ENCODE data around the gene TCIRG1. TPM values are rescaled to one million over a fixed set of nuclear protein-coding genes. Genes with fewer than 3 reads are reported as not detected.

TCIRG1 gene
- total and polyA plus RNA-seq, 2 of the 13 experiments (the other 11 are each of a cell fraction or from before 2014, with no cell fraction given), result 48.0 to 69.6 TPM

- TF ChIP-seq REST (IDR thresholded peaks at IDR 0.05; ENCODE audit: borderline replicate concordance in 1 of 2, low read depth in 1 of 2, low read length in 2 of 2) (no peak), SOX6 (IDR thresholded peaks at IDR 0.05) (no peak), SOX6 (CRISPR knock-in tag; IDR thresholded peaks at IDR 0.05) (no peak), ZNF484 (CRISPR knock-in tag; IDR thresholded peaks at IDR 0.05; ENCODE audit: borderline replicate concordance, low read depth) (no peak), NR2F6 (IDR thresholded peaks at IDR 0.05) (no peak), NR2F6 (CRISPR knock-in tag; IDR thresholded peaks at IDR 0.05) (peak; percentile 44), FOXC1 (CRISPR knock-in tag; IDR thresholded peaks at IDR 0.05; ENCODE audit: borderline replicate concordance) (0 out of 2 replicates have a peak, but pooled peaks have one; percentile 38), TAF15 (IDR thresholded peaks at IDR 0.05; ENCODE audit: low read depth, low read length, poor library complexity, severe bottlenecking) (peak; percentile 23), POLR2G (IDR thresholded peaks at IDR 0.05; ENCODE audit: low read depth, low read length) (peak; percentile 64), CHD4 (IDR thresholded peaks at IDR 0.05; ENCODE audit: borderline replicate concordance, low read length) (no peak), CREM (IDR thresholded peaks at IDR 0.05) (no peak), CREM (CRISPR knock-in tag; IDR thresholded peaks at IDR 0.05) (no peak), ZNF720 (CRISPR knock-in tag; IDR thresholded peaks at IDR 0.05) (no peak), NFE2L2 (IDR thresholded peaks at IDR 0.05; ENCODE audit: low read length) (no peak), ZNF260 (CRISPR knock-in tag; IDR thresholded peaks at IDR 0.05; ENCODE audit: borderline replicate concordance, low read depth) (no peak), ZFP37 (CRISPR knock-in tag; IDR thresholded peaks at IDR 0.05; ENCODE audit: borderline replicate concordance) (no peak), SOX5 (CRISPR knock-in tag; IDR thresholded peaks at IDR 0.05; ENCODE audit: borderline replicate concordance) (no peak), WIZ (CRISPR knock-in tag; IDR thresholded peaks at IDR 0.05) (no peak), KDM1A (CRISPR knock-in tag; IDR thresholded peaks at IDR 0.05) (no peak), ZNF20 (CRISPR knock-in tag; IDR thresholded peaks at IDR 0.05) (no peak), ASH2L (IDR thresholded peaks at IDR 0.05; ENCODE audit: insufficient read length, low read depth, low read length) (no peak), MLXIP (CRISPR knock-in tag; IDR thresholded peaks at IDR 0.05; ENCODE audit: borderline replicate concordance) (no peak), SYNCRIP (IDR thresholded peaks at IDR 0.05; ENCODE audit: insufficient read depth, low read depth, low read length) (no peak)
- TF ChIP-seq, protein P1, sequence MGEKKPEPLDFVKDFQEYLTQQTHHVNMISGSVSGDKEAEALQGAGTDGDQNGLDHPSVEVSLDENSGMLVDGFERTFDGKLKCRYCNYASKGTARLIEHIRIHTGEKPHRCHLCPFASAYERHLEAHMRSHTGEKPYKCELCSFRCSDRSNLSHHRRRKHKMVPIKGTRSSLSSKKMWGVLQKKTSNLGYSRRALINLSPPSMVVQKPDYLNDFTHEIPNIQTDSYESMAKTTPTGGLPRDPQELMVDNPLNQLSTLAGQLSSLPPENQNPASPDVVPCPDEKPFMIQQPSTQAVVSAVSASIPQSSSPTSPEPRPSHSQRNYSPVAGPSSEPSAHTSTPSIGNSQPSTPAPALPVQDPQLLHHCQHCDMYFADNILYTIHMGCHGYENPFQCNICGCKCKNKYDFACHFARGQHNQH (CRISPR knock-in tag; IDR thresholded peaks at IDR 0.05), result no peak
Measured at GRCh38 chr11:68040101-68040956, 1.5 kb downstream of the TCIRG1 start (continued).

All from HepG2 (cell line).